Astrocyte (in vitro differentiated cells and primary cell): ENCODE measurements around the gene LMTK2.

Source experiments
- CTCF ChIP-seq: IDR thresholded peaks from 2 replicates; pipeline ENCODE4 v1.5.1; 2011; ENCODE audit warnings: low read depth, mild to moderate bottlenecking, inconsistent platforms, low read length, moderate library complexity; ENCODE audit not compliant: insufficient read depth
- EZH2 ChIP-seq: IDR thresholded peaks from 2 replicates; pipeline ENCODE4 v1.6.1; 2012; ENCODE audit warnings: mild to moderate bottlenecking, low read length, inconsistent platforms; ENCODE audit not compliant: insufficient read depth

GRCh38 chr7:98248156-98248555 is 141.5 kb downstream of the LMTK2 start:
- TF ChIP-seq CTCF (no peak), EZH2 (no peak)
